Fibroblast of peridontal ligament (primary cell): Measurements from ENCODE around the gene PPP1R2.
A peak's percentile ranks its signal among the peaks of the same experiment; 100 is the strongest.
"Not testable (repeated sequence)": the region's sequence is repeated elsewhere in the genome, so short reads cannot be mapped to it uniquely, and the experiment has no call there.

Experiments used
- DNase-seq: peaks from one replicate; pipeline ENCODE4 v3.0.0-alpha.2; 2010; ENCODE audit errors: extremely low read depth

PPP1R2 gene

DNA sequence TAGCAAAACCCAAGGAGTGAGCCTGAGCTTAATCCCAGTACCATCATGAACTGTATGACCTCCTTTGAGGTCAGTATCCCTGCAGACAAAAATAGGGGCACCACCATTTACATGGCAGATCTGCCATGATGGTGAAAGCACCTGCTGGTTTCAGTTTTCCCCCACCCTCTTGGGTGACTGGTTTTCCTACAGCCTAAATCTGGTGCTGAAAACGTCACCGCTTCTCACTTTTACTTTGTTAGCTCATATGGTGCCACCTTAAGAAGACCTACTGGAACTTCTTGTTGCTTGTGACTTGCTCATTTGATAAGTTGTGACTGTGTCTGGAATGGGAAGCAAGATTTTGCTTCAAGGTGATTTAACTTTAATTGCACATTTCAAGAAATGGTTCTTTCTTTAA is 5.1 kb downstream of the PPP1R2 start:
- no peak for DNase-seq

DNA sequence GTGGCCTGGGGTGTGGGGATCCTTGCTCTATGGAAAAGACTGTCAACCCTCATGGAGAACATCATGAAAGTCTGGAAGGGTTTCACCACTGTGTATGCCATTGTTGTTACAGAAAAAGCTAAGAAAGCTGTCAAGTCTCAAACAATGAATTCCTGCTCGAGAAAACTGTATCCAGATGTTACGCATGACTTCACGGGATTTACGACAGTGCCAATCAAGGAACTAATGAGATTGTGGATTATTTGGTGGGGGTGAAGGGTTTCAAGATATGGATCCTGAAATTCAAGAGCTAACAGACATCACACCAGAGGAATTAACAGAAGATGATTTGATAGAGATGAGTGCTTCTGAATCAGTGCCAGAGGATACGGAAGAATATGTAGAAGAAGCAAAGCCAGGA is 7.8 kb downstream of the PPP1R2 start:
- no peak for DNase-seq

DNA sequence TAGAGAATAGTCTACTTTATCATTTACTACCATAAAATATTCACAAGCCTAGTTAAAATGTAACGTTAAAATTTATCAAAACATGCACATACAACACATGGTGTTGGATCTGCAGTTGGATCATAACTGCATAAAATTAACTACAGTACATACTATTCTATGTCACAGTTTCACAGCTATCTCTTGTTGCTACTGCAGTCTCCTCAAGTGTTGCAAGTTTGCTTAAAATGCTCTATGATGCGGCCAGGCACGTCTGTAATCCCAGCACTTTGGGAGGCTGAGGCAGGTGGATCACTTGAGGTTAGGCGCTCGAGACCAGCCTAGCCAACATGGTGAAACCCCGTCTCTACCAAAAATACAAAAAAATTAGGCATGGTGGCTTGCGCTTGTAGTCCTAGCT is 10.3 kb downstream of the PPP1R2 start:
- no peak for DNase-seq

DNA sequence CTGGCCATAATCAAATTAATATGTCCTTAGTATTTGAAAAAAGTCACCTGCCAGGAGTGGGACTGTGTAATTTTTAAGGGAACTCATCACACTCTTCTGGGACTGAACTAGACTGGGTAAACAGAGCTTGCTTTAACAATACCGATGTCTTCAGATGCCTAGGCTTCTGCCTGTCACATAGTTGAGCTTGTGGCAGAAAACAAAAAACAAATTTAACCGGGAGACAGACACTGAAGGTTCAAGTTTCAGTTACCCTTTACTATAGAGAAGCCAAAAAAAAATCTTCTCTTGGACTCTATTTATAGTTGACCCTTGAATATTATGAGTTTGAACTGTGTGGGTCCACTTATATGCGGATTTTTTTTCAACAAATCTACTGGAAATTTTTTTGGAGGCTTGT is 10.8 kb downstream of the PPP1R2 start:
- DNase-seq: no peak

DNA sequence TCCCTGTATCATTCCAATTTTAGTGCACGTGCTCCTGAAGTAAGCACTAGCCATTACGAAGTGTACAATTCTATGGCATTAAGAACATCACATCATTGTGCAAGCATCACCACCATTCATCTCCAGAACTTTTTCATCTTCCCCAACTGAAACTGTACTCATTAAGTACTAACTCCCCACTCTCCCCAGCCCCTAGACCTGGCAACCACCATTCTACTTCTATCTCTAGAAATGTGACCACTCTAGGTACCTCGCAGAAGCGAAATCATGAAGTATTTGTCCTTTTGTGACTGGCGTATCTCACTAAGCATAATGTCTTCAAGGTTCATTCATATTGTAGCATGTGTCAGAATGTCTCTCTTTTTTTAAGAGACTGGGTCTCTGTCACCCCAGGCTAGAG is 11.4 kb downstream of the PPP1R2 start:
- no peak for DNase-seq

DNA sequence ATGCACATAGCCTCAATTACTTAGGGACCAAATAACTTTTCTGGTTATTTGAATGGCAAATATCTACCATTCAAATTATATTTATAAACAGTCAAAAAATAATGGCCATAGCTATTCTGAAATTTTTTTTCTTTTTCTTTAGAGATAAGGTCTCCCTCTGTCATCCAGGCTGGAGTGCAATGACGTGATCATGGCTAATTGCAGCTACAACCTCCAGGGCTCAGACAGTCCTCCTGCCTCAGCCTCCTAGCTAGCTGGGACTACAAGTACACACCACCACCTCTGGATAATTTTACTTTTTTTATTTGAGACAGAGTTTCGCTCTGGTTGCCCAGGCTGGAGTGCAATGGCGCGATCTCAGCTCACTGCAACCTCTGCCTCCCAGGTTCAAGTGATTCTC is 16.6 kb downstream of the PPP1R2 start:
- DNase-seq: no peak

DNA sequence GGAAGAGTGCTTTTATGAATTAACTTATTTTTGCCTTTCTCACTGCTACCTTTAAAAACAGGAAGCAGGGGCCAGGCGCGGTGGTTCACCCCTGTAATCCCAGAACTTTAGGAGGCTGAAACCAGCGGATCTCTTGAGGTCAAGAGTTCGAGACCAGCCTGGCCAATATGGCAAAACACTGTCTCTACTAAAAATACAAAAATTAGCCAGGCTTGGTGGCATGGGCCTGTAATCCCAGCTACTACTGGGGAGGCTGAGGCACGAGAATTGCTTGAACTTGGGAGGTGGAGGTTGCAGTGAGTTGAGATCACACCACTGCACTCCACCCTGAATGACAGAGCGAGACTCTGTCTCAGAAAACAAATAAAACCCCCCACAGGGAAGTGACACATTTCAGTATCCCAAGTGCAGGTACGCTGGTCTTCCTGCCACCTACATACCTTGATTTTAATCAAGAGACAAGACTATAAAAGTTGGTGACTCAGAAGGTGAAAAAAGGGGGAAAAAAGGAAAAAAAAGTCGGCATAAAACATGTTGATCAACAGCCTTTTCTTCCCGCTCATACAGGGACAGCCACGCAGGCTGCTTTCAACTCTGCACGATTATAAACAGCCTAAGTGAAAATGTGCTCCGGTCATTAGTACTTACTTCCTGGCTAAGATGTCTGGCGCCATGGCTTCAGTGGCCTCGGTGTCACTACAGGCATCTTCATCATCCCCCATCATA is 18.8 kb downstream of the PPP1R2 start:
- no peak for DNase-seq

DNA sequence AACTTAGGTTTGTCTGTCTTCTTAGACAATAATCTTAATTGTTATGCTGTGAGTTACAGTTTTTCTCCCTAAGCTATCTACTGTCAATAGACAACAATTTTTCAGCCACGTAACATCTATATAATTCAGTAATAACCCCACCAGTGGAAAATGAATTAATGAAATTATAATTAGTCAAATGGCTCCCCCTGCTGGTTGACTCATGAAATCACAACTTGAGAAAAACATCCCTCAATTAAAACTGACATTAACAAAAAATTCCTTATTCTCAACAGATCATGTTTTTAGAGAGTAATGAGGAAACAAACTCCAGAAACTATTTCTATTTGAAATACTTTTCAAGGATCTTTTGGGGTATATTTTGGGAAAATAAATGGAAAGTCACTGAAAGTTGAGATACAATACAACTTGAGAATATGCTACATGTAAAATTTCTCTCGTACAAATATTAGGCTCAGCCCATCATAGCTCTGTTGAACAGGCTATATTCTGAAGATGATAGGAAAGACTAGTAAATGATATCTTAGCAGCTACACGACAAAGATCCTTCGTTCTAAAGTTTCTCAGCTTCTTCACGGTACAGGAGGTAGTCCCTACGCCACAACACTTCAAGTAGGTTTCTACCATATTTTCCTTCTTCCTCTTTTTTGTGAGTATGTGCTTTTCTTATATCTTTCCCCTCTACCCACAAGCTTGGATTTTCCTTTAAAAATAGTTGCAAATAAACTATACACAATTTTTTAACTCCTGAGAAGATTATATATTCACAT is 20.7 kb downstream of the PPP1R2 start:
- peak; percentile 70 for DNase-seq

DNA sequence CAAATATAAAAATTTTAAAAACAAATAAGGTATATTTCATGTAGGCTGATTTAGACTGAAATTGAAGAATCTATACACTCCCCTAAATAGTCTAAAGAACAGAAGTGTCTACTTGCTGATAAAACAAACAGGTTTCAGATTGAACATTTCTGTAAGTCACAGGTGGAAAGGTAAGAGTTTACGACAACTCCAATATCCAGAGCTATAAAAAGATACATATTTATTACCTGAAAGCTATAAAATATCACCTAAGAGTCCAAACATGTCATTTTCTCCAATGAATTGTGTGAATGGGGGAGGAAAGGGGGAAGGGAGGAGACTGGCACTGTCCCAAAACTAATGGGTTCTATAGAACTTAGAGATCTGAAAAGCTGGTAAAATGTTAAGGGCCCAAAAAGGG is 26.1 kb downstream of the PPP1R2 start:
- DNase-seq: no peak

DNA sequence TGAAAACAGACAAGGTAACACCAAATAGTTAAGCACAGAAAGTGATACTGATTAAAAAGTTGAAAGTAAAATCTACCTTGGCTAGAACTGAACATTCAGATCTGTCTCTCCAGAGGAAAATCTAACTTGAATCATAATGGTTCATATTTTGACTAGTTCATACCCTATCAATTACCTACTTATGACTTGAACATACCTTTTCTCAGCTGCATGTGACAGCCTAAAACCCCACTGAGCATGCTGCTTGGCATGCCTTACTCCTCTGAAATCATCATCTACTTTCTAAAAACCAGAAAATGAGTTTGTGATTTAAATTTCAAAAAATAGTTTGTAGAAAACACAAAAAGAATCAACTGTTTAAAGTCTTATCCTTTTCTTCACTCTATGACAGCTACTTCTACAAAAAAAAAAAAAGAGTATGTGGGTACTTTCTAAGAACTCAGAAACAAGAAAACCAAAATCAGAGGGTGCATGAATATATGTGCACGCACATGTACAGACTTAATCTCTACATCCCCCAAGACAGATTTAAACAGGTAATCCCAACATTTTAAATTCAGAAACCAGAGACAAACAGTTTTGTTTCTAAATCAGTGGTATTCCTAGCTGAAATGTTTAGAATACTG is 28.4 kb downstream of the PPP1R2 start:
- DNase-seq: not testable (repeated sequence)

DNA sequence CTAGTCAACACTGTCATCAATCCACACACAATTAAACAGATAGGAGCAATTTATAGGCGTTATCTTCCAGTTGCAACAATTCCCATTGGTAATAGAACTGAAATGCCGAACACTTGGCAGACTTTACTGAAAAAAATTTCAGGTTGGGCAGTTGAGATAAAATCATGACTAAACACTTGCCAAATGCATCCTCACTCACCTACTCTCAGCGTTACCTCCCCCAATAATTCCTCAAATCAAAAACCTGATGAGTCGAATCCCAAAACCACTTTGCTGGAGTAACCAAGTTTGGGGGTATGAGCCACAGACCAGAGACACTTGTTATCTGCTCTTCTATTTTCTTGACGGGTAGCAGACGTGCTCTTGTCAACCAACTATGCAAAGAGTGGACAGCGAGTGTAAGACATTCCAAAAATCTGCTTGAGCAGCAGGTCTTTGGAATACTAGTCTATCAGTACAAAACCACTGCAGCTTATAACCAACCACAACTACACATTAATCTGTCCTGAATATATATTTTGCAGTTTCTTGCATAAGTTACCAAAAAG is 30.3 kb downstream of the PPP1R2 start:
- DNase-seq: no peak

DNA sequence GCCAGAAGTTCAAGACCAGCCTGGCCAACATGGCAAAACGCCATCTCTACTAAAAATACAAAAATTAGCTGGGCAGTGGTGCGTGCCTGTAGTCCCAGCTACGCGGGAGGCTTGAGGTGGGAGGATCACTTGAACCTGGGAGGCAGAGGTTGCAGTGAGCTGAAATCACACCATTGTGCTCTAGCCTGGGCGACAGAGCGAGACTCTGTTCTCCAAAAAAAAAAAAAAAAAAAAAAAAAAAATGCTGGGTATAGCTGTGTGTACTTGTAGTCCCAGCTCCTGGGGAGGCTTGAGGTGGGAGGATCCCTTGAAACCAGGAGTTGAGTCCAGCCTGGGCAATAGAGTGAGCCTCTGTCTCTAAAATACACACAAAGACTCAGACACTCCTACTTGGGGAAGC is 32.0 kb downstream of the PPP1R2 start:
- DNase-seq: no peak

DNA sequence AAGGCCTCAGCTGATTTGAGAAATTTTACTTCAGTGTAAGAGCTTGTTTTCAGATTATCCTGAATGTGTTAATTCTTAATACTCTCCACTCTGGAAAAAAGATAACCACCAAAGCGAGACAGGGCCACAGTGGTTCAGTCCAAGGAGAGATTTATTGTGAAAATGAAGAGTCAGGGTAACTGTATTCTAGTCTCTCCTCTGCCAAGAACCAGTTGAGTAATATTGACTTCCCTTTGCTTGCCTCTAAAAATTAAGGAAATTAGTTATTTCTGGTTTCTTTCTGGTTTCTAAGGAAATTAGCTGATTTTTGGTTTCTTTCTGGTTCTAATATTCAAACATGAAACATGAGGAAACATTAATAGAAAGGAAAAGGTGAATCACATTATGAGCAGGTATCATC is 34.9 kb downstream of the PPP1R2 start:
- no peak for DNase-seq

DNA sequence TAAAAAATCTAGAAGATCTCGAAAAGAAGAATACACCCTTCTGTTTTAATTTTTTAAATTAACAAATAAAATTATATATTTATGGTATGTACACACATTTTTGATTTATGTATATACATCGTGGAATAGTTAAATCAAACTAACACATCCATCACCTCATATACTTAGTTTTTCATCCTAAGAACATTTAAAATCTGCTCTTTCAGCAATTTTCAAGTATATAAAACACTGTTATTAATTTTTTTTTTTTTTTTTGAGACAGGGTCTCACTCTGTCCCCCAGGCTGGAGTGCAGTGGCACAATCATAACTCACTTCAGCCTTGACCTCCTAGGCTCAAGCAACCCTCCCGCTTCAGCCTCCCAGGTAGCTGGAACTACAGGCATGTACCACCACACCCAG is 67.5 kb downstream of the PPP1R2 start:
- DNase-seq: no peak

DNA sequence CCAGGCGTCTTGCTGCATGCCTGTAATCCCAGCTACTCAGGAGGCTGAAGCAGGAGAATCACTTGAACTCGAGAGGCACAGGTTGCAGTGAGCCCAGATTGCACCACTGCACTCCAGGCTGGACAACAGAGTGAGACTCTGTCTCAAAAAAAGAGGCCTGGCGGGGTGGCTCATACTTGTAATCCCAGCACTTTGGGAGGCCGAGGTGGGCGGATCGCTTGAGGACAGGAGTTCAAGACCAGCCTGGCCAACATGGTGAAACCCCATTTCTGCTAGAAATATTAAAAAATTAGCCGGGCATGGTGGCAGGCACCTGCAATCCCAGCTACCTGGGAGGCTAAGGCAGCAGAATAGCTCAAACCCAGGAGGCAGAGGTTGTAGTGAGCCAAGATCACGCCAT is 68.0 kb downstream of the PPP1R2 start:
- DNase-seq: not testable (repeated sequence)

DNA sequence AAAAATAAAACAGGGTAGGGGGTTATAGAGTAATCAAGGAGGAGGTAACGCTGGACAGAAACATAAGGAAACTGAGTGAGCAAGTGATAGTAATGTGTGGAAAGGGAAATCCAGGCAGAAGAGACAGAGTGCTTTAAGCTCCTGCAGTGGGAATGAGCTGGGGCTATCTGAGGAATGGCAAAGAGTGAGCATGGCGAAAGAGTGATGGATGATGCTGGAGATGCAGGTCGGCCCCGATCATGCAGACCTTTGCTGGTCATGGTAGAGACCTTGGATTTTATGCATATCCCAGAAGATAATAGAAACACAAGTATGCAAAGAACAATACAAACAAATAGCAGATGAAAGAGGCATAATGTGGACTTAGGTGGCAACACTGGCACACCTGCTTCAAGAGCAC is 74.3 kb downstream of the PPP1R2 start:
- no peak for DNase-seq

DNA sequence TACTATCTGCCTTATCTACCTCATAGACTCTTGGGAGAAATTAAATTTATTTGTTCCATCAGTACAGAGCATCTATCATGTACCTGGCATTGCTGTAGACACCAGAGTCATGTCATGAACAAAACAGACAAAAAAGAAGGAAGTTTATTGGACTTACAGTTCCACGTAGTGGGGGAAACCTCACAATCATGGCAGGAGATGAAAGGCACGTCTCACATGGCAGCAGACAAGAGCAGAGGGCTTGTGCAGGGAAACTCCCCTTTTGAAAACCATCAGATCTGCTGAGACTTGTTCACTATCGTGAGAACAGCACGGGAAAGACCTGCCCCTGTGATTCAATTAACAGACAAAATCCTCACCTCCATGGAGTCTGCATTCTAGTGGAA is 74.7 kb downstream of the PPP1R2 start:
- no peak for DNase-seq

DNA sequence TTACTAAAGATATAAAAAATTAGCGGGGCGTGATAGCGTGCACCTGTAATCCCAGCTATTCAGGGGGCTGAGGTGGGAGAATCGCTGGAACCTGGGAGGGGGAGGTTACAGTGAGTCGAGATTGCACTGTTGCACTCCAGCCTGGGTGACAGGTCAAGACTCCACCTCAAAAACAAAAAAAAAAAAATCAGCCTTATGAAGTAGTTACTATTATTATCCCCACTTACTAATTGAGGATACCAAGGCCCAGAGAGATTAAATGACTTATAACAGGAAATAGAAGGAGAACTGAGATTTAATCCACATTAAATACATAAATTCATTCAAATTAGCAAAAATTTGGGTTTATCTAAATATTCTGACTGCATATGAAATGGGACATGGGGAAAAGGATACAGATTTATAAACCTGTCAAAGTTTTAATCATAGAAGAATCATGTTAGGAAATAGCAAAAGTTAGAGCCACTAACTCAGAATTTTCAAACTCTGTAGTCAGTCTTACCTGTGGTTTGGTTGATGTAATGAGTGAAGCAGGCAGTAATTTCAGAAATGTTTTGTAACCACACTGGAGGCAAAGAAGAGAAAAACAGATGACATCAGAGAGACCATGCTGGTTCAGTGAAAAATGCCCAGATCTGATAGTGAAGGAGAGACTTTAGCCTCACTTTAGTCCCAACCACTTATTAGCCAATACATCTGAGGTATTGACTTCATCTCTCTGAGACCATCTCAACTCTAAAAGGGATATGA is 75.3 kb downstream of the PPP1R2 start:
- peak; percentile 47 for DNase-seq

DNA sequence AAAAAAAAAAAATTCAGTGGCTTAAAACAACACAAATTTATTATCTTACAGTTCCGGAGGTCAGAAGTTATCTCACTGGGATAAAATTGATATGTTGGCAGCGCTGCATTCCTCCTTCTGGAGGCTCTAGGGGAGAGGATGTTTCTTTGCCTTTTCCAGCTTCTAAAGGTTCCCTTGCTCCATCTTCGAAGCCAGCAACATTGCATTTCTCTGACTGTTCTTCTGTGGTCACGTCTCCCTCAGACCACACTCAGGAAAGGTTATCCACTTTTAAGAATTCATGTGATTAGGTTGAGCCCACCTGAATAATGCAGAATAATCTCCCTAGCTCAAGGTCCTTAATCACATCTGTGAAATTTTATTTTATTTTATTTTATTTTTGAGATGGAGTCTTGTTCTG is 76.9 kb downstream of the PPP1R2 start:
- no peak for DNase-seq
